NCI-H2171 treated with DMSO at 0.1 percent for 48 hours (cell line): Measurements from ENCODE around the gene SETD1B.
A peak's percentile ranks its signal among the peaks of the same experiment; 100 is the strongest.
"Not testable (repeated sequence)": the region's sequence is repeated elsewhere in the genome, so short reads cannot be mapped to it uniquely, and the experiment has no call there.

Source experiments
- DNase-seq: peaks from one replicate; lab custom pipeline; 2025; lab: John Stamatoyannopoulos, UW

SETD1B gene

GRCh38 chr12:121857322-121858246 is 53.8 kb downstream of the SETD1B start:
- no peak for DNase-seq

GRCh38 chr12:121858318-121858661 is 54.5 kb downstream of the SETD1B start:
- no peak for DNase-seq

GRCh38 chr12:121858662-121859572 is 55.1 kb downstream of the SETD1B start, which contains the start of gene HPD:
TSS of gene HPD (minus strand) at chr12:121858859. CDS start at chr12:121858823, 36 bp downstream.
- no peak for DNase-seq

GRCh38 chr12:121860257-121860656 is 56.4 kb downstream of the SETD1B start:
- no peak for DNase-seq

- DNase-seq, result not testable (repeated sequence)
Observed at GRCh38 chr12:121860699-121861098, 56.9 kb downstream of the SETD1B start.

GRCh38 chr12:121861636-121862254 is 57.9 kb downstream of the SETD1B start:
- peak; percentile 77 for DNase-seq

- no peak for DNase-seq
Observed at GRCh38 chr12:121866331-121866730, 62.5 kb downstream of the SETD1B start.

GRCh38 chr12:121869229-121869628 is 65.4 kb downstream of the SETD1B start:
- DNase-seq, result not testable (repeated sequence)

- no peak for DNase-seq
Observed at GRCh38 chr12:121871467-121871866, 67.7 kb downstream of the SETD1B start.

GRCh38 chr12:121872546-121873215 is 68.9 kb downstream of the SETD1B start:
- DNase-seq, result peak; percentile 43

- no peak for DNase-seq
Observed at GRCh38 chr12:121873216-121873569, 69.4 kb downstream of the SETD1B start.

GRCh38 chr12:121874071-121874470 is 70.3 kb downstream of the SETD1B start:
- no peak for DNase-seq

- DNase-seq, result no peak
Observed at GRCh38 chr12:121875582-121875981, 71.8 kb downstream of the SETD1B start.

- DNase-seq, result not testable (repeated sequence)
Observed at GRCh38 chr12:121876080-121876447, 72.3 kb downstream of the SETD1B start.
